Suprapubic skin (tissue), 4 donors: ENCODE measurements around the gene PAX7.

Experiments
- CTCF ChIP-seq, 2 donors: fragments of 200-600 bp in 1 of 2; fragments of 450-650 bp in 1 of 2; sonication (generic) in 1 of 2; IDR thresholded peaks; one replicate each; pipeline ENCODE4 v1.5.1; 2016 to 2019; ENCODE audit warnings: antibody characterized with exemption in 2 of 2, mild to moderate bottlenecking in 1 of 2, moderate library complexity in 1 of 2
- EP300 ChIP-seq: sonication (generic); formaldehyde crosslinking; IDR thresholded peaks from one replicate; pipeline ENCODE4 v1.6.1; 2017; ENCODE audit warnings: antibody characterized with exemption
- POLR2AphosphoS5 ChIP-seq, 3 donors: sonication (generic); formaldehyde crosslinking; IDR thresholded peaks; one replicate each; pipeline ENCODE4 v1.6.1; 2017; ENCODE audit warnings: antibody characterized with exemption in 3 of 3

GRCh38 chr1:18794051-18794450 is 163.4 kb downstream of the PAX7 start:
- TF ChIP-seq CTCF (IDR thresholded peaks at IDR 0.05) (no peak), POLR2AphosphoS5 (IDR thresholded peaks at IDR 0.05) (no peak), EP300 (no peak)
